Natural killer cell treated with Interleukin-12 subunit alpha and Interleukin-12 subunit beta and Interleukin-15 and Interleukin-18, amount 100 ng/mL, for 72 hours (primary cell): ENCODE measurements around the gene MMP20. TPM values are rescaled to one million over a fixed set of nuclear protein-coding genes. Genes with fewer than 3 reads are reported as not detected.

Experiments used
- ATAC-seq, 2 donors: fragments of 150-1000 bp; cut with Tn5 transposase in 1 of 2; sonication (Bioruptor Pico), chemical (Tn5 transposase) in 1 of 2; 2 replicates each; pipeline ENCODE4 v1.10.0; 2021
- DNase-seq: peaks from one replicate; pipeline ENCODE4 v3.0.0; 2022; ENCODE audit warnings: low spot score
- H3K27ac Mint-ChIP-seq, 2 donors: 1 replicate in 1 of 2; 2 replicates in 1 of 2; pipeline ENCODE4 v1.8.0; 2022; ENCODE audit warnings: mixed read lengths in 2 of 2, mild to moderate bottlenecking in 1 of 2, moderate library complexity in 1 of 2
- H3K27me3 Mint-ChIP-seq, 2 donors: 1 replicate in 1 of 2; 2 replicates in 1 of 2; pipeline ENCODE4 v1.8.0; 2022; ENCODE audit warnings: mixed read lengths in 2 of 2
- H3K36me3 Mint-ChIP-seq: one replicate; pipeline ENCODE4 v1.8.0; 2022; ENCODE audit warnings: mixed read lengths
- H3K4me1 Mint-ChIP-seq, 2 donors: 1 replicate in 1 of 2; 2 replicates in 1 of 2; pipeline ENCODE4 v1.8.0; 2022; ENCODE audit warnings: low read depth in 2 of 2, mixed read lengths in 2 of 2, mild to moderate bottlenecking in 1 of 2
- H3K4me3 Mint-ChIP-seq: one replicate; pipeline ENCODE4 v1.8.0; 2022; ENCODE audit warnings: mixed read lengths
- H3K9me3 Mint-ChIP-seq: 2 replicates; pipeline ENCODE4 v1.8.0; 2022; ENCODE audit warnings: mixed read lengths
- total RNA-seq, 2 donors: library from RNA; stranded (reverse); gene quantifications; one replicate each; pipeline ENCODE4 v1.2.3, GENCODE V29; 2022

Gene MMP20
- total RNA-seq, 2 donors from 2014 or later: not detected

DNA sequence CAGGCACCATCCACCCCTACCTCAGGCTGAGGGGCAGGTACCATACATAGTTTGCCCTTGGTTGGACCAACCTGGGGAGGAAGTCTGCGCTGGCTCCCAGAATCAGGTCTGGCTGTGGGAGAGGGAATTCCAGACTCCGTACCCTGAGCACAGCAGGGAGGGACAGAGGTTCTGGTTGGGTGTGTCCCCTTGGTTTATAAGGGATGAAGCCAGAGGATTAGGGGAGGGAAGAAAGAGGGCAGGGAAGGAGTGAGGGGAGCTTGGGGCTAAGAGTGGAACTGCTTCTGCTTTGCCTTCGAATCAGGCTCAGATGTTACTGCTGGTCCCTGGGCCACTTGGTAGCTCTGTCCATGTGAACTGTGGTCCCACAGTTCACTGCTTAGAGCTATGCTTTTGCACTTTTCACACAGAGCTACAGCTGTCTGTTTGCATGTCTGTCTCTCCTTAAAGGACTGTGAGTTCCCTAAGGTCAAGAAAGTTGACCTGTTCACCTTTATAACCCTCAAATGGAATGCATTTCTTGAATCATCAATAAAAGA, 9.2 kb downstream of the MMP20 start:
- DNase-seq: no peak
- peaks cover 9 to 11% of the 10 kb centered on the region in 2 donors for H3K4me1 Mint-ChIP-seq
- H3K36me3 Mint-ChIP-seq: no peaks in the 10 kb centered on the region
- H3K27ac Mint-ChIP-seq: no peak overlapping the region
- peaks cover 2 to 7% of the 10 kb centered on the region in 2 donors for H3K27me3 Mint-ChIP-seq
- ATAC-seq: peak; percentile 45 to 63
- H3K4me3 Mint-ChIP-seq: no peak overlapping the region
- no peaks in the 10 kb centered on the region for H3K9me3 Mint-ChIP-seq

DNA sequence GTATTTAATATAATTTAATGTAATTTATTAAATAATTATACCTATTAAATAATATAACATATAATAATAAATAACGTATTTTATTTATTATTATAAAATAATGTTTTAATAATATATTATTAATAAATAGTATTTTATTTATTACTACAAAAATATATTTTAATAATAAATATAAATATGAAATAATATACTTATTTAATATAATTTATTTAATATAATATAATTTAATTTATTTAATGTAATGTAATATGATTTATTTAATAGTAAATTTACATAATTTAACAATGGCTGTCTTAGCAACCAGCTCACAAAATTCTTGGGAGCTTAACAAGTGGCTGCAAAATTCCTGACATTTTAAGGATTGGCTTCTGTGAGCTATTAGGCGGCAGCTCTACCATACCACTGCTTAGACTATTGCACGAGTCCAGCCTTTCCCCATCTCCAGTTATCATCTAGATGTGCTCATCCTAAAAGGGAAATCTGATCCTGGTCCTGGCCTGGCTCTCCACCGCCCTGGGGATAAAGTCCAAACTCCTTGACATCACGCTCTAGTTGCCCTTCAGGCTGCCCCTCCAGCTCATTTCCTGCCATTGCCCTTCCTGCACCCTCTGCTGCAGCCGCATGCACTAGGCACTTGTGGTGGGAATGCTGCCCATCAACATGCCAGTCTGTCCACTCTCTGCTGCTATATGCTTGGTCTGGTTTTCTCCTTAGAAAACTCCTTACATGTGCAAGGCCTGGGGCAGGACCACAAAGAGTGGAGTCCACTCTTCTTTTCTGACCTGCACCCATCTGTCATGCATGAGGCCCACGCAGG, 9.8 kb downstream of the MMP20 start:
- no peak overlapping the region for H3K4me3 Mint-ChIP-seq
- no peak overlapping the region for H3K27ac Mint-ChIP-seq
- H3K36me3 Mint-ChIP-seq: no peaks in the 10 kb centered on the region
- DNase-seq (no peak), ATAC-seq (peak in 1 of 2 donors; percentile 40)
- H3K27me3 Mint-ChIP-seq: peaks cover 0 to 5% of the 10 kb centered on the region in 2 donors
- H3K4me1 Mint-ChIP-seq: peaks cover 10% of the 10 kb centered on the region in 2 donors
- H3K9me3 Mint-ChIP-seq: no peaks in the 10 kb centered on the region

DNA sequence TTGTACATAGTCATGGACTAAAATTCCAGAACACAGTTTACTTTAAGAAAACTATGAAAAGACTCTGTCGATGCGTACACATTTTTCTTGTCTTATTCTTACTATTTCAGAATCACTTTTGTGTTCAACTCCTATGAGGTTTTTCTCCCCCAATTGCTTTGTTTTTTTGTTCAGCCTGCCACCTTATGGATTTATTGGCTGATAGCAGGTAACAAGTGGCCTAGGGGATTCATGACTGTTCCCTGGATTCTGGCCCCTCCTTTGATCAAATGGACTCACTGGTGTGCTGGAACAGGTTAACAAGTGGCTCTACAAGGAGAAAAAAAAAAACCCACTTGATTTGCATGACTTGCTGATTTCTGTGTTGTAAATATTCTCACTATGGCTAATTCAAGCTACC, 10.6 kb downstream of the MMP20 start:
- no peak overlapping the region for H3K4me3 Mint-ChIP-seq
- no peak overlapping the region for H3K27ac Mint-ChIP-seq
- H3K4me1 Mint-ChIP-seq: peaks cover 7 to 10% of the 10 kb centered on the region in 2 donors
- no peaks in the 10 kb centered on the region for H3K36me3 Mint-ChIP-seq
- no peak for ATAC-seq
- no peaks in the 10 kb centered on the region for H3K9me3 Mint-ChIP-seq
- peaks cover 0 to 3% of the 10 kb centered on the region in 2 donors for H3K27me3 Mint-ChIP-seq
- DNase-seq: no peak

DNA sequence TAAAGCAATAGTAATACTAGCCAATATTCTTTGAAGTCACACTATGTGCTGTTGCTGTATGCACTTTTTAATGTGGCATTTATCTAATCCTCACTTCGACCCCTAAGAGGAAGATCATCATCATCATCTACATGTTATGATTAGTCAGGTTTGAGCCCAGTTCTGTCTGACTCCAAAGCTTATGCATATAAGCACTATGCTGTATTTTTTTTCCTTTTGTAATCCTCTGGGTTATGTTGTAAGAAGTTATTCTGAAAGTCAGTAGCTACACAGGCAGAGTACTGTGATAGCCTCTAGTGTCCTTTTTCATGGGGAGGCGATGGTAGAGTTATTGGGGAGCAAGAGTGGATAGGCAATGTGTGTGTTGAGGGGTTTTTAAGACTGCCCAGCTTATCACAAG, 11.1 kb downstream of the MMP20 start:
- no peak overlapping the region for H3K27ac Mint-ChIP-seq
- ATAC-seq (no peak), DNase-seq (no peak)
- no peak overlapping the region for H3K4me3 Mint-ChIP-seq
- H3K27me3 Mint-ChIP-seq: peaks cover 0 to 3% of the 10 kb centered on the region in 2 donors
- peaks cover 7 to 10% of the 10 kb centered on the region in 2 donors for H3K4me1 Mint-ChIP-seq
- no peaks in the 10 kb centered on the region for H3K9me3 Mint-ChIP-seq
- H3K36me3 Mint-ChIP-seq: no peaks in the 10 kb centered on the region

DNA sequence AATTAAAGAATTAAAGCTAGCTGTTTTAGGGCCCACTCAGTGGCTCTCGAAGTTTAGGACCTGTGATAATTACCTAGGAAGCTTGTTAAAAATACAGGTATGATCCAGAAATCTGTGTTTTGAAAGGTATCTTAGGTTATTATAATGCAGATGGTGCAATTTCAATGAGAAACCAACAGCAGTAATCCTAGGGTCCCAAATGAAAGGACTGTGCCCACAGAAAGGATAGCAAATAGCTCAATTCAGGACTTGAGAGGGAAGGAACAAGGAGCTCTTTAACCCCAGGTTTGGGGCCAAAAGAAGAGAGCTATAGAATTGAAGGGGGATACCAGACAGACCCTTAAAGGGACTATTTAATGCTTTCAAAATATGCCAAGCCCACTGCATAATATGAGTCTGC, 11.7 kb downstream of the MMP20 start:
- peaks cover 7 to 10% of the 10 kb centered on the region in 2 donors for H3K4me1 Mint-ChIP-seq
- no peak for ATAC-seq
- peaks cover 0 to 3% of the 10 kb centered on the region in 2 donors for H3K27me3 Mint-ChIP-seq
- H3K27ac Mint-ChIP-seq: peak overlapping the region in 1 of 2 donors; percentile 2
- H3K36me3 Mint-ChIP-seq: no peaks in the 10 kb centered on the region
- no peaks in the 10 kb centered on the region for H3K9me3 Mint-ChIP-seq
- DNase-seq: no peak
- H3K4me3 Mint-ChIP-seq: no peak overlapping the region

DNA sequence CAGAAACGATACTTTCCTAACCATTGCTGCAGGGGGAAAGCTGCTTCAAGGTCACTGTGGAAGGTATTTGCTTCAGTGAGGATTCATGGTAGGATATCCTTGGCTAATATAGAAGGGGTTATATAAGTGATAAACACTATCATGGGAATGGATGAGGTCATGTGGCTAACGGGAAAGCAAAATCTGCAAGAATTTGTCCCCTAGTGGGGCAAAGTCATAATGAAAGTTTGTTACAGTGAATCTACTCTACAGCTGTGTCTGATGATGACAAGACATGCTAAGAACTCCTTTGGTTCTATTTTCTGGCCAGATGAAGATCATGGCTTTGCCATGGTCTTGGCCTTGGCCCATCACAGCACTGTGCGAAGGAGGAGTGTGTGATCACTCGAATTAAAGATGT, 13.8 kb downstream of the MMP20 start:
- Mint-ChIP-seq H3K9me3 (no peaks in the 10 kb centered on the region), H3K4me3 (no peak overlapping the region), H3K4me1 (peaks cover 7 to 10% of the 10 kb centered on the region in 2 donors), H3K27ac (peak overlapping the region; percentile 32 to 42), H3K36me3 (no peaks in the 10 kb centered on the region), H3K27me3 (peaks cover 3 to 6% of the 10 kb centered on the region in 2 donors)
- ATAC-seq: peak; percentile 17 to 26
- DNase-seq: no peak

DNA sequence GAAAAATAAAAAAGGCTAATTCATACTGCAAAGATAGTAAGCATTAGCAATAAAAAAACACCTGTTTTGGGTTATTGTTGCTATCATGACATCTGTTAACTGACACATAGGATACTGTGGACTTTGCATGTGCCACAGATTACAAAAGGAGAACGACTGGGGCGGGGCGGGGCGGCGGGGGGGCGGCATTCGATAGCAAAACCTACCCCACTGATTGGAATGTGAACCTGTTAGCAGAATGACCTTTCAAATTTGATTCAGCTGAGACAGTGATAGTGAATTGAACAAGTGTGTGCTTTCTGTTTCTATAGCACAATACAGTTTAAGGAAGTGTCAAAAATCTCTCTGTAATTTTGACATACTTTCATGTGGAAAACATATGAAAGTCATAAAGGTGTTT, 14.9 kb downstream of the MMP20 start:
- Mint-ChIP-seq H3K4me3 (no peak overlapping the region), H3K9me3 (no peaks in the 10 kb centered on the region), H3K36me3 (no peaks in the 10 kb centered on the region), H3K27ac (no peak overlapping the region), H3K27me3 (peaks cover 0 to 6% of the 10 kb centered on the region in 2 donors), H3K4me1 (peaks cover 7 to 10% of the 10 kb centered on the region in 2 donors)
- ATAC-seq (no peak), DNase-seq (no peak)

DNA sequence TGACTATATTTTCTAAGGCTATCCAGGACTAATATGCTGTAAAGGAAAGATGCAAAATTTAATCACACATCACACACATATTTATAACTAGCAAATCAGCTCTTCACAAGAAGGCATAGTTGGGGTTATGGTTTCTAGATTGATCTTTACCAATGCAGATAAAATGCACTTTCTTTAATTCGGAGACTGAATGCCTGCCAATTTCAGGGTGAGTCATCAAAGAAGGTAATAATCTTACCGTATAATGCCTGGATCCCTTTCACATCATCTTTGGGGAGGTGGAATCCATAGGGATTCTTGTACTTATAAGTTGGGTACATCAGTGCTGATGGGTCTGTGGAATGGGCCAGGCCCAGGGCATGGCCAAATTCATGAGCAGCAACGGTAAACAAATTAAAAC, 16.4 kb downstream of the MMP20 start:
- H3K36me3 Mint-ChIP-seq: no peaks in the 10 kb centered on the region
- H3K4me3 Mint-ChIP-seq: no peak overlapping the region
- peaks cover 7 to 10% of the 10 kb centered on the region in 2 donors for H3K4me1 Mint-ChIP-seq
- H3K27ac Mint-ChIP-seq: no peak overlapping the region
- H3K9me3 Mint-ChIP-seq: no peaks in the 10 kb centered on the region
- peaks cover 0 to 6% of the 10 kb centered on the region in 2 donors for H3K27me3 Mint-ChIP-seq
- DNase-seq (no peak), ATAC-seq (no peak)

DNA sequence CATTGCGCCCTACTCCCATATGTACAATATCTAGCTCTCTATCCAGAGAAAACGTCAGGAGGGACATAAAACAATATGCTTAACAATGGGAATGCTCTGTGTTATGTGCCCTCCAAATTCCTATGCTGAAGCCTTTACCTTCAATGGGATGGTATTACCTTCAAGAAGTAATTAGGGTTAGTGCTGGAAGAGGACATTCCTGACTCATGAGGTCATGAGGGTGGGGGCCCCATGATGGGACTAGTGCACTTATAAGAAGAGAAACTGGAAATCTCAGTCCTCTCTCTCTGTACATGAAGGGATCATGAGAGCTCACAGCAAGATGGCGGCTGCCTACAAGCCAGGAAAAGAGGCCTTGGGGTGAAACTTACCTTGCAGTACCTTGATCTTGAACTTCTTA, 20.3 kb downstream of the MMP20 start:
- Mint-ChIP-seq H3K9me3 (no peaks in the 10 kb centered on the region), H3K4me3 (no peak overlapping the region), H3K27me3 (peaks cover 3 to 6% of the 10 kb centered on the region in 2 donors), H3K36me3 (no peaks in the 10 kb centered on the region), H3K27ac (no peak overlapping the region), H3K4me1 (peaks cover 5 to 6% of the 10 kb centered on the region in 2 donors)
- no peak for ATAC-seq
- DNase-seq: no peak

DNA sequence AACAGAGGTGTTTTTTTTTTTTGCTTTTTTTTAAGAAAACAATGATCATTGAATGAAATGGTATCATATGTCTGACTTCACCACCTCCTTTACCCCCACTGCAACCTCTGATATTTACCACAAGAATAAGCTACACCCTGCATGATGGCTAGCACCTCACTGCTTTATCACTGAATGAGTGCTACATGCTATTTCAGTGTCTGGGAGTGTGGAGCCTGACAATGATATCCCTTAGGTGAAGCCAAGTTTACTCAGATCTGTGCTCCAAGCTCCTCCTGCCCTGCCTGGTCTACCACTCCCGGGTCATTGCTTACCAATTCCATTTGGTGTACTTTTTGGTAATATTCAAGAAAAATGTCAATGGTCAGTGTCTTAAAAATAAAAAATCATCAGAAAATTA, 21.1 kb downstream of the MMP20 start:
- H3K4me3 Mint-ChIP-seq: no peak overlapping the region
- peaks cover 3 to 6% of the 10 kb centered on the region in 2 donors for H3K27me3 Mint-ChIP-seq

DNA sequence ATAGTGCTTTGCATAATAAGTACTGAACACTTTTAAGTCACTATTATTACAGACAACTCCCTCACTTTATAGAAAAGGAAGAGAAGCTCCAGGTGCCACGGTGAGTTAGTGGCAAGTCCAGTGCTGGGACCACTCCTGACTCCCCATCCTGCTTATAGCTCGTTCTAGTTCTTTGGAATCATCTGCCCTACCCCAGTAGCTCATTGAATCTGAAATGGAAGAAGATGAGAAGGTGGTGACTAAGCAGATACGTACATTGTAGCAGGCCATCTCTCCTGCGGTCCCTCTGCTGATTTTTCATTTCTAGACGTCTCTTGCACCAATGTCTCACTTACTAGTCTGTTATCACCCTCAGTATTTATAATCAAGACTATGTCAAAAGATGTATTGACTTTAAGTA, 21.6 kb downstream of the MMP20 start:
- H3K27me3 Mint-ChIP-seq: peaks cover 3 to 6% of the 10 kb centered on the region in 2 donors
- DNase-seq: no peak
- no peak overlapping the region for H3K27ac Mint-ChIP-seq
- no peaks in the 10 kb centered on the region for H3K36me3 Mint-ChIP-seq
- H3K9me3 Mint-ChIP-seq: no peaks in the 10 kb centered on the region
- ATAC-seq: no peak
- no peak overlapping the region for H3K4me3 Mint-ChIP-seq
- H3K4me1 Mint-ChIP-seq: peaks cover 9 to 18% of the 10 kb centered on the region in 2 donors

More for the DNA sequence above, 21.1 kb downstream of the MMP20 start:
- no peak for DNase-seq
- H3K27ac Mint-ChIP-seq: no peak overlapping the region
- H3K36me3 Mint-ChIP-seq: no peaks in the 10 kb centered on the region
- peaks cover 9 to 14% of the 10 kb centered on the region in 2 donors for H3K4me1 Mint-ChIP-seq
- no peaks in the 10 kb centered on the region for H3K9me3 Mint-ChIP-seq
- ATAC-seq: no peak

DNA sequence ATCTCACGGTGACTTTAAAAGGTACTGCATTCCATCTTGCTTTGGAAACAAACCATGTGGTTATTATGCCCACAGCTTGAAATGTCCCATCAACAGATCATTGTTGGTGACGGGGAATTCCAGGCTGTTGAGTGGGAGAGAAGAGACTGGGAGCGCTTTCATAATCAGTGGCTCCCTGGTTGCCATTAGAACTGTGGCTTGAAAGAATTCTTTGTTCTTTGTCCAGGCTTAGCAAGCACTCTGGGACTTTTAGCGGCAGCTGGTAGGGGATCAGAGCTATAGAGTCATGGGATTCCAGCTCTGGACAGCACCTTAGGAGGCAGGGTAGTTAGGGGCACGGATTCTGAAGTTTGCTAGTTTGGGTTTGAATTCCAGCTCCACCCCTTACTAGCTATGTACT, 22.0 kb downstream of the MMP20 start:
- Mint-ChIP-seq H3K27ac (no peak overlapping the region), H3K9me3 (no peaks in the 10 kb centered on the region), H3K4me3 (no peak overlapping the region)

DNA sequence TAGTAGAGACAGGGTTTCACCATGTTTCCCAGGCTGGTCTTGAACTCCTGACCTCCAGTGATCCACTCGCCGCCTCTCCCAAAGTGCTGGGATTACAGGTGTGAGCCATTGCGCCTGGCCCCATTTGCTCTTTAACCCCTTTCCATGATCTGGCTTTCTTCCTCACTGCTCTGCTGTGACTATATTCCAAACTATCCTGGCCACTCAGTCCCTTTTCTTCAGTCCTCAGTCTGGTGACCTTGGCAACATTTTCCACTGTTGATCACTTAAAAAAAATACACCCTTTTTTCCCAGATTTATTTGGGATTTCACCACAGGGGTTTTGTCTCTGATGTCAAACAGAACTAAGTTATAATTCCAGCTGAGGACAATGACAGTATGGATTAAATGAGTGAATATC, 24.5 kb downstream of the MMP20 start:
- no peaks in the 10 kb centered on the region for H3K9me3 Mint-ChIP-seq
- ATAC-seq: no peak
- H3K4me1 Mint-ChIP-seq: peaks cover 9 to 22% of the 10 kb centered on the region in 2 donors
- H3K27me3 Mint-ChIP-seq: peaks cover 0 to 3% of the 10 kb centered on the region in 2 donors
- peak overlapping the region in 1 of 2 donors; percentile 17 for H3K27ac Mint-ChIP-seq
- no peak for DNase-seq
- no peaks in the 10 kb centered on the region for H3K36me3 Mint-ChIP-seq
- H3K4me3 Mint-ChIP-seq: no peak overlapping the region

More for the DNA sequence above, 22.0 kb downstream of the MMP20 start:
- H3K36me3 Mint-ChIP-seq: no peaks in the 10 kb centered on the region
- peaks cover 3 to 6% of the 10 kb centered on the region in 2 donors for H3K27me3 Mint-ChIP-seq
- DNase-seq (no peak), ATAC-seq (no peak)
- H3K4me1 Mint-ChIP-seq: peaks cover 9 to 22% of the 10 kb centered on the region in 2 donors

DNA sequence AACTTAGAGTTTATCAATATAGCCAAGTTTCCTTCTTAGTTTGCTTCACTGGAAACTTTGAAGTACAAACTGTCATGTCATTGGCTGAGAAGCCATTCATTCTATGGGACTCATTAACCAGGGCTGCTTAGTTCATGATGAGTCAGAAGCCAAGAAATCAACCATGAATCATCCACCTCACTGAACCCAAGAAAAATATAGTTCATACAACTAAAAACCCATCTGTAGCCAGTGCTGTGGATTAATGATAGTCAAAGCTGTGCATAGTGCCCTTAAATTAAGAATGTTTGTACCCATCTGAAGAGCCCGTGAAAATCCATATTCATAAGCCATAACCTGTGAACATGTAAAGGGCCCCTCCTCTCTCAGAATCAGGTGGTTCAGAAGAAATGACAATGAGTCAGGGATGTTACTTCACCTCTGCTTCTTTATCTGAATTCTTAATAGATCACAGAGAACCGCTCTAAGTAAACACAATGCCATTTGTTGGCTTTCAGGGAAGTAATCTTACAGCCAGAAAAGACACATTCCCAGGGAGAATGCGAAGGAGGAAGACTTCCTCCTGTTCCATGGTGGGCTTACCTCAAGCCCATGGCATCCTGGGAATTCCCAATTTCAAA, 25.4 kb downstream of the MMP20 start:
- peaks cover 9 to 22% of the 10 kb centered on the region in 2 donors for H3K4me1 Mint-ChIP-seq
- peak; percentile 90 to 93 for ATAC-seq
- peak overlapping the region; percentile 84 to 85 for H3K27ac Mint-ChIP-seq
- peak overlapping the region; percentile 50 for H3K4me3 Mint-ChIP-seq
- H3K9me3 Mint-ChIP-seq: no peaks in the 10 kb centered on the region
- H3K36me3 Mint-ChIP-seq: no peaks in the 10 kb centered on the region
- DNase-seq: no peak
- H3K27me3 Mint-ChIP-seq: peaks cover 0 to 3% of the 10 kb centered on the region in 2 donors
